Effector memory CD4-positive, alpha-beta T cell (primary cell): ENCODE measurements around the gene TRIM31.

ENCODE experiments used
- DNase-seq, 3 donors: peaks; one replicate each; pipeline ENCODE4 v3.0.0-alpha.2; 2020
- H3K27ac ChIP-seq: 2 replicates; pipeline ENCODE4 v1.7.0; 2013; ENCODE audit warnings: mild to moderate bottlenecking, low read length, moderate library complexity; ENCODE audit not compliant: insufficient read depth, poor library complexity, severe bottlenecking
- H3K27me3 ChIP-seq: replicated peaks from 2 replicates; pipeline ENCODE4 v1.7.0; 2013; ENCODE audit warnings: mild to moderate bottlenecking, low read length; ENCODE audit not compliant: insufficient read depth, control insufficient read depth, poor library complexity, severe bottlenecking
- H3K36me3 ChIP-seq: 2 replicates; pipeline ENCODE4 v1.7.0; 2013; ENCODE audit warnings: mild to moderate bottlenecking, low read length, moderate library complexity; ENCODE audit not compliant: control insufficient read depth, insufficient read depth
- H3K4me1 ChIP-seq: 2 replicates; pipeline ENCODE4 v1.7.0; 2013; ENCODE audit warnings: low read length, mild to moderate bottlenecking; ENCODE audit not compliant: control insufficient read depth, insufficient read depth, poor library complexity, severe bottlenecking
- H3K4me3 ChIP-seq: 2 replicates; pipeline ENCODE4 v1.7.0; 2013; ENCODE audit warnings: low read length, low read depth, mild to moderate bottlenecking; ENCODE audit not compliant: insufficient read depth, poor library complexity, severe bottlenecking
- H3K9me3 ChIP-seq: 2 replicates; pipeline ENCODE4 v1.7.0; 2013; ENCODE audit warnings: mild to moderate bottlenecking, low read length, moderate library complexity; ENCODE audit not compliant: control insufficient read depth

TRIM31 gene

GRCh38 chr6:30112402-30112994, 392 bp downstream of the TRIM31 start:
- Histone ChIP-seq H3K27me3 (peaks cover 7% of the 10 kb centered on the region), H3K4me3 (no peak overlapping the region), H3K4me1 (no peaks in the 10 kb centered on the region), H3K36me3 (no peaks in the 10 kb centered on the region), H3K9me3 (no peaks in the 10 kb centered on the region), H3K27ac (no peak overlapping the region)
- no peak for DNase-seq

- no peak overlapping the region for H3K27ac ChIP-seq
- no peak for DNase-seq
- no peak overlapping the region for H3K4me3 ChIP-seq
- H3K36me3 ChIP-seq: no peaks in the 10 kb centered on the region
- H3K4me1 ChIP-seq: no peaks in the 10 kb centered on the region
- H3K27me3 ChIP-seq: peaks cover 7% of the 10 kb centered on the region
- no peaks in the 10 kb centered on the region for H3K9me3 ChIP-seq
Measured at GRCh38 chr6:30111266-30111856, 1.5 kb downstream of the TRIM31 start.

GRCh38 chr6:30104661-30105060, 8.2 kb downstream of the TRIM31 start:
- Histone ChIP-seq H3K9me3 (no peaks in the 10 kb centered on the region), H3K36me3 (no peaks in the 10 kb centered on the region), H3K4me1 (peaks cover 35% of the 10 kb centered on the region), H3K4me3 (no peak overlapping the region), H3K27ac (no peak overlapping the region), H3K27me3 (peaks cover 7% of the 10 kb centered on the region)
- DNase-seq: no peak

GRCh38 chr6:30103872-30104179, 9.1 kb downstream of the TRIM31 start:
- peaks cover 35% of the 10 kb centered on the region for H3K4me1 ChIP-seq
- no peak for DNase-seq
- H3K36me3 ChIP-seq: no peaks in the 10 kb centered on the region
- H3K4me3 ChIP-seq: peak overlapping the region; percentile 57
- peaks cover 10% of the 10 kb centered on the region for H3K27me3 ChIP-seq
- no peak overlapping the region for H3K27ac ChIP-seq
- H3K9me3 ChIP-seq: no peaks in the 10 kb centered on the region

GRCh38 chr6:30102970-30103871, 9.7 kb downstream of the TRIM31 start:
- H3K36me3 ChIP-seq: no peaks in the 10 kb centered on the region
- peaks cover 35% of the 10 kb centered on the region for H3K4me1 ChIP-seq
- no peaks in the 10 kb centered on the region for H3K9me3 ChIP-seq
- peak overlapping the region; percentile 57 for H3K4me3 ChIP-seq
- peak; percentile 64 to 76 (median 68) for DNase-seq
- no peak overlapping the region for H3K27ac ChIP-seq
- peaks cover 10% of the 10 kb centered on the region for H3K27me3 ChIP-seq

GRCh38 chr6:30102414-30102969, 10.4 kb downstream of the TRIM31 start:
- no peaks in the 10 kb centered on the region for H3K9me3 ChIP-seq
- peak overlapping the region; percentile 46 for H3K4me3 ChIP-seq
- H3K27me3 ChIP-seq: peaks cover 10% of the 10 kb centered on the region
- no peaks in the 10 kb centered on the region for H3K36me3 ChIP-seq
- peaks cover 35% of the 10 kb centered on the region for H3K4me1 ChIP-seq
- no peak for DNase-seq
- H3K27ac ChIP-seq: no peak overlapping the region

GRCh38 chr6:30101444-30102413, 11.2 kb downstream of the TRIM31 start:
- DNase-seq: peak; percentile 46 to 69 (median 56)
- Histone ChIP-seq H3K27me3 (peaks cover 10% of the 10 kb centered on the region), H3K27ac (no peak overlapping the region), H3K4me3 (peak overlapping the region; percentile 46), H3K4me1 (peaks cover 35% of the 10 kb centered on the region), H3K9me3 (no peaks in the 10 kb centered on the region), H3K36me3 (no peaks in the 10 kb centered on the region)

GRCh38 chr6:30100585-30101443, 12.1 kb downstream of the TRIM31 start:
- H3K9me3 ChIP-seq: no peaks in the 10 kb centered on the region
- DNase-seq: no peak
- H3K27ac ChIP-seq: no peak overlapping the region
- H3K27me3 ChIP-seq: peaks cover 10% of the 10 kb centered on the region
- peaks cover 35% of the 10 kb centered on the region for H3K4me1 ChIP-seq
- H3K36me3 ChIP-seq: no peaks in the 10 kb centered on the region
- H3K4me3 ChIP-seq: peak overlapping the region; percentile 46

- Histone ChIP-seq H3K27ac (no peak overlapping the region), H3K9me3 (no peaks in the 10 kb centered on the region), H3K36me3 (no peaks in the 10 kb centered on the region), H3K4me1 (peaks cover 35% of the 10 kb centered on the region), H3K27me3 (peaks cover 10% of the 10 kb centered on the region), H3K4me3 (no peak overlapping the region)
- no peak for DNase-seq
Measured at GRCh38 chr6:30100154-30100553, 12.7 kb downstream of the TRIM31 start.
